Measurements from ENCODE around the gene SERGEF. TPM values are rescaled to one million over a fixed set of nuclear protein-coding genes. Genes with fewer than 3 reads are reported as not detected.
A peak's percentile ranks its signal among the peaks of the same experiment; 100 is the strongest.

Gene SERGEF
- total RNA-seq, 4 donors from 2014 or later, result 62.2 to 116 (median 83.5) TPM

DNA sequence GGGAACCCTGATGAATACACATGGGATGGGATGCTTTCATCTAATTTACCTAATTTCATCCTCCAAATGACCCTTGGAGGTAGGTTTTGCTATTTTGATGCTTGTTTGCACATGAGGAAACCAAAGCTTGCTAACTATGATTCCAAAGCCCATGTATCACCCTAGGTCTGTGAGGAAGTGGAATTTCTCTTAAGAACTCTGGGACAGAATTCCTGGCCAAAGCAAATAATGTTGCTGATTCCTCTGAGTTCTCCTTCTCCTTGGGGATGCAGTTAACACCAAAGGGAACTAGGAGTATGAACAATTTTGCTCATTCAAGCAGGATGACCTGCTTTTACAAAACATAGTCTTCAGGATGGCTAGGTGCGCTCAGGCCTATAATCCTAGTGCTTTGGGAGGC is 198.3 kb downstream of the SERGEF start:
- no peak for DNase-seq
- H3K9me3 ChIP-seq, result no peaks in the 10 kb centered on the region
- peaks cover 29 to 36% of the 10 kb centered on the region in 2 donors for H3K4me1 ChIP-seq
- intact Hi-C loops (cut with DNase I), result no loop called here
- H3K27ac ChIP-seq, result peak overlapping the region in 1 of 3 donors; percentile 56
- TF ChIP-seq, protein P1, sequence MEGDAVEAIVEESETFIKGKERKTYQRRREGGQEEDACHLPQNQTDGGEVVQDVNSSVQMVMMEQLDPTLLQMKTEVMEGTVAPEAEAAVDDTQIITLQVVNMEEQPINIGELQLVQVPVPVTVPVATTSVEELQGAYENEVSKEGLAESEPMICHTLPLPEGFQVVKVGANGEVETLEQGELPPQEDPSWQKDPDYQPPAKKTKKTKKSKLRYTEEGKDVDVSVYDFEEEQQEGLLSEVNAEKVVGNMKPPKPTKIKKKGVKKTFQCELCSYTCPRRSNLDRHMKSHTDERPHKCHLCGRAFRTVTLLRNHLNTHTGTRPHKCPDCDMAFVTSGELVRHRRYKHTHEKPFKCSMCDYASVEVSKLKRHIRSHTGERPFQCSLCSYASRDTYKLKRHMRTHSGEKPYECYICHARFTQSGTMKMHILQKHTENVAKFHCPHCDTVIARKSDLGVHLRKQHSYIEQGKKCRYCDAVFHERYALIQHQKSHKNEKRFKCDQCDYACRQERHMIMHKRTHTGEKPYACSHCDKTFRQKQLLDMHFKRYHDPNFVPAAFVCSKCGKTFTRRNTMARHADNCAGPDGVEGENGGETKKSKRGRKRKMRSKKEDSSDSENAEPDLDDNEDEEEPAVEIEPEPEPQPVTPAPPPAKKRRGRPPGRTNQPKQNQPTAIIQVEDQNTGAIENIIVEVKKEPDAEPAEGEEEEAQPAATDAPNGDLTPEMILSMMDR (IDR thresholded peaks at IDR 0.05), result no peak
- TF ChIP-seq POLR2A (IDR thresholded peaks at IDR 0.05), result no peak
- 89 to 100% methylated on average over 1 of the region's 1 CpG for WGBS, 2 donors
- H3K27me3 ChIP-seq, result no peaks in the 10 kb centered on the region
- H3K36me3 ChIP-seq, result no peaks in the 10 kb centered on the region
- no peak overlapping the region for H3K4me3 ChIP-seq (replicated peaks in 1 of 3)

DNA sequence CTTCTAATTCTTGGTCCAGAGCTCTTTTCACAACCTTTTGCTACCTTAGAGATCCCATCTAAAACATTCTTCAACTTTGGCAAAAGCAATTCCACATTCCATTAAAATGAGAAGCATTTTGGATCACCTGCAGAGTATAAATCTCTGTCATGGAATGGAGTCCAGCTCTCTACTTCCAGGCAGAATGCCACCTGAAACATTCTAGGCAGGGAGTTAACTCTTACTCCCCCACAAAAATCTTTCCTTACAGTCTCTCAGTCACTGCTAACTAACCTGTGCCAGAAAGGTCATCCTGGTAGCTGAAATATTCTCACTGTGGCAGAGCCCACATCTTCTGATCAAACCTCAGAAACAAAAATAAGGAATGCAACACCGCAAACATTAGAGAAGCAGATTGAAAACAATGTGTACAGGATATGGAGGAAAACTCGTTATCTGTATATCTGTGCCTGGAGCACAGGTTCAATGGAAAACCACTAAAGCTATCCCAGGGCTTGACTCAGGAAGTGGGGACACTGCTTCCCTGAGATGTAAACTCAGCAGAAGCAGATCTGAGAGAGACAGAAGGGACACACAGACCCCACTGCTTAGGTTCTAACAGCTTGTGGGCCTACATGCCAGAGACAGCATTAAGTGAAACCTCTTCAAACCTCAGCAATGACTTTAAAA is 199.3 kb downstream of the SERGEF start:
- Histone ChIP-seq H3K27me3 (no peaks in the 10 kb centered on the region), H3K27ac (peak overlapping the region; percentile 31 to 59 (median 40)), H3K4me1 (peaks cover 29 to 36% of the 10 kb centered on the region in 2 donors), H3K4me3 (replicated peaks in 1 of 3) (no peak overlapping the region), H3K9me3 (no peaks in the 10 kb centered on the region), H3K36me3 (no peaks in the 10 kb centered on the region)
- intact Hi-C loops (cut with DNase I), result no loop called here
- DNase-seq, result peak; percentile 13 to 34
- WGBS, 2 donors, result 64 to 66% methylated on average over 2 of the region's 2 CpGs
- no peak for TF ChIP-seq POLR2A (IDR thresholded peaks at IDR 0.05)
- TF ChIP-seq, protein P1 (IDR thresholded peaks at IDR 0.05), result no peak

DNA sequence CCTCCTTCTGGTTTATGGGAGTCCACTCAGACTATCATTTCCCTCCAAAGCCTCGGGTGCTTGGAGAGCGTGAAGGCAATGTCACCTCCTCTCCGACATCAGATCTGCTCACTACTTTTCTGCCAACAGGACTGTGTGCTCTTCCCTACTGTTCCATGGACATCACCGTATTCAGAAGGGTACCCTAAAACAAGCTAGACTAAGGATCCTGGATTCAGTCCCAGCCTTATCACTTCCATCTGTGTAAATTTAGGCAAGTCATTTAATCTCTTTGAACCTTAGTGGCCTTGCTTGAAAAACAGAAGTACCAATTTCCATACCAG is 200.0 kb downstream of the SERGEF start:
- H3K36me3 ChIP-seq, result no peaks in the 10 kb centered on the region
- H3K9me3 ChIP-seq, result no peaks in the 10 kb centered on the region
- intact Hi-C loops (cut with DNase I), result no loop called here
- H3K4me3 ChIP-seq (replicated peaks in 1 of 3), result no peak overlapping the region
- peaks cover 29 to 36% of the 10 kb centered on the region in 2 donors for H3K4me1 ChIP-seq
- H3K27ac ChIP-seq, result peak overlapping the region; percentile 15 to 59 (median 26)
- WGBS, 2 donors, result 75 to 80% methylated on average over 4 of the region's 4 CpGs
- no peak for DNase-seq
- H3K27me3 ChIP-seq, result no peaks in the 10 kb centered on the region
- TF ChIP-seq POLR2A (IDR thresholded peaks at IDR 0.05), result no peak
- TF ChIP-seq, protein P1 (IDR thresholded peaks at IDR 0.05), result no peak

DNA sequence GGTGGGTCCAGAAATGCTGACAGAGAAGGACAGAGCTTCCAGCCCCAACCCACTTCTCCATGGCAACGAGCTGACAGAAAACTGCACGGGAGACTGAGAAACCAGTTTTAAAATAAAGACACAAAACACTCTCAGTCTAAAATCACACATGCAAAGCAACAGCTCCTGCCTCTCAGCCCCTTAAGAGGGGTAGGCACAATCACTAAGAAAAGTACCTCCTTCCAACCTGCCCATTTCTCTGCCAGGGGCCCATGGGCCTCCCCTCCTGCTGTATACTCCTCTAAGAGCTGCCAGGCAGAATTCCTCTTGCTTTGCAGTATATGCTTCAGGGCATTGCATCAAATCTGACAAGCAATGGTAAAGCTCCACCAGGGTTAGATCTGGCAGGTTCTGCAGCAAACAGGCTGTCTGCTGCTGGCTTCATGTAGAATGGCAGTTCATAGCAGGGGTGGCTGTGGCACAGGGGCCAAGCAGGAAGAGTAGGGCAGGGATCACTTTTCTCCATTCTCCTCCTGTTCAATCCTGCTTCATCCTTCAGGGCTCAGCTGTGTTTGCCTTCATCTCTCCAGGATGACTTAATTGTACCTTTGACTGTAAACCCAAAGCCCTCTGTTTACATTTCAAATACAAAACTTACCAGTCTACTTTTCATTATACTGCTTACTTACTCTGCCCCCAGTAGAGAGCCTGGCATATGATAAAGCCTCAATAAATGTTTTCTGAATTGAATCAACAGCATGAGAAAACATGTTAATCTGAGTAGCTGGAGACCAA is 200.6 kb downstream of the SERGEF start:
- H3K4me1 ChIP-seq, result peaks cover 29 to 36% of the 10 kb centered on the region in 2 donors
- peak overlapping the region; percentile 15 to 59 (median 26) for H3K27ac ChIP-seq
- no peaks in the 10 kb centered on the region for H3K27me3 ChIP-seq
- H3K36me3 ChIP-seq, result no peaks in the 10 kb centered on the region
- TF ChIP-seq POLR2A (IDR thresholded peaks at IDR 0.05), result no peak
- TF ChIP-seq, protein P1 (IDR thresholded peaks at IDR 0.05), result no peak
- no peak overlapping the region for H3K4me3 ChIP-seq (replicated peaks in 1 of 3)
- H3K9me3 ChIP-seq, result no peaks in the 10 kb centered on the region
- DNase-seq, result peak; percentile 22 to 48
- WGBS, 2 donors, result 24 to 39% methylated on average over 2 of the region's 2 CpGs
- intact Hi-C loops (cut with DNase I), result no loop called here

DNA sequence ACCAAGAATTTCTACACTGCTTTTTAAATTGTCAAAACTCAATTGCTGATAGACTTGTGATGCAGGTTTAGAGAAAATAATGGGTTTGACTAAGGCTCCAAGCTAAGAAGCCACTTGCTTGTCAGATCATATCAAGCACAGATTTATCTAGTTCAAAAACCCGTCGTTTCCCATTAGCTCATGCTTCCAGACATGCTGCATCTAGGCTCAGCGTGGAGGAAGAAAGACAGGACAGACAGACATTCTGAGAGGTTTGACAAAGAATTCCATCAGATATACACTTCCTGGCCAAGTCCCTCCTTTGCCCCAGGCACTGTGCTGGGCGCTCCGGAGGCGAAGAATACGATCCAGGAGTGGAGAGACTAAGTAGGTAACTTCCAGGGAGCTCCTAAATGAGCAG is 201.5 kb downstream of the SERGEF start:
- peak overlapping the region in 1 of 3 donors; percentile 3 for H3K27ac ChIP-seq
- no peak for DNase-seq

More for the DNA sequence above, 201.5 kb downstream of the SERGEF start:
- Histone ChIP-seq H3K36me3 (no peaks in the 10 kb centered on the region), H3K4me3 (replicated peaks in 1 of 3) (no peak overlapping the region), H3K4me1 (peaks cover 29 to 33% of the 10 kb centered on the region in 2 donors), H3K9me3 (no peaks in the 10 kb centered on the region), H3K27me3 (no peaks in the 10 kb centered on the region)
- intact Hi-C loops (cut with DNase I), result no loop called here
- WGBS, 2 donors, result 71 to 86% methylated on average over 7 of the region's 7 CpGs
- TF ChIP-seq, protein P1 (IDR thresholded peaks at IDR 0.05), result no peak
- no peak for TF ChIP-seq POLR2A (IDR thresholded peaks at IDR 0.05)
